RWPE1 (cell line): ENCODE data around the gene CPNE1.

Experiments
- CTCF ChIA-PET: fragments of 350-600 bp; sonication (Branson Sonifier 250); formaldehyde crosslinking; extraction: SDS; loops from one replicate; lab custom pipeline; 2021; lab: Yijun Ruan, JAX
- POLR2A ChIA-PET: fragments of 400-600 bp; formaldehyde crosslinking; extraction: SDS; loops from one replicate; lab custom pipeline; 2020; ENCODE audit warnings: antibody characterized with exemption; ENCODE audit not compliant: low non-redundant PET; lab: Yijun Ruan, JAX
- DNase-seq: peaks from one replicate; pipeline ENCODE4 v3.0.0; 2012; ENCODE audit warnings: low spot score
- H3K27ac ChIP-seq: fragments of 450-650 bp; 2 replicates; pipeline ENCODE4 v1.5.1; 2017
- CTCF ChIP-seq: fragments of 450-650 bp; conservative IDR thresholded peaks from 2 replicates; pipeline ENCODE4 v1.5.1; 2017; ENCODE audit warnings: low read depth, mild to moderate bottlenecking

Gene CPNE1

DNA sequence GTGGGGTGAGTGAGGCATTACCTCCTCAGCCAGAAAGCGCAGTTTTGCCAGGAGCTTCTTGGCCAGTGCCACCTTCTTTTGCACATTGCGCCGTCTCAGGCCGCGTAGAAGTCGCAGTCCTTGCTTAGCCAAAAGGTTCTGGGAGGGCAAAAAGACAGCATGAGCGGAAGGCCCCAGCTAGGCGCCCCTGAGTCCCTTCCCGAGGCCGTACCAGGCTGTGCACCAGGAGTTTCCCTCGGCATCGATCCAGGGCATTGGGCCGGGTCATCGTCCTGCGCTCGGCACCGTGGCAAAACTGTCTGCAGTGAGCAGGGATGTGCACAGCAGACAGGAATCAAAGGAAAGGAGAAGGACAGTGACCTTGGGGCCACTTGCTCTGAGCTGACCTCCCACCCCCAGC, 69.2 kb downstream of the CPNE1 start:
- TF ChIP-seq CTCF = no peak
- CTCF ChIA-PET = interaction anchor here (0.6 to 1.1 kb wide), 5 partner anchors 9 to 99 kb away, joined by 3 to 7 read pairs (median 3); no protein-coding TSS in a partner anchor
- no peak for DNase-seq
- POLR2A ChIA-PET = no interaction called here
- no peak overlapping the region for H3K27ac ChIP-seq

DNA sequence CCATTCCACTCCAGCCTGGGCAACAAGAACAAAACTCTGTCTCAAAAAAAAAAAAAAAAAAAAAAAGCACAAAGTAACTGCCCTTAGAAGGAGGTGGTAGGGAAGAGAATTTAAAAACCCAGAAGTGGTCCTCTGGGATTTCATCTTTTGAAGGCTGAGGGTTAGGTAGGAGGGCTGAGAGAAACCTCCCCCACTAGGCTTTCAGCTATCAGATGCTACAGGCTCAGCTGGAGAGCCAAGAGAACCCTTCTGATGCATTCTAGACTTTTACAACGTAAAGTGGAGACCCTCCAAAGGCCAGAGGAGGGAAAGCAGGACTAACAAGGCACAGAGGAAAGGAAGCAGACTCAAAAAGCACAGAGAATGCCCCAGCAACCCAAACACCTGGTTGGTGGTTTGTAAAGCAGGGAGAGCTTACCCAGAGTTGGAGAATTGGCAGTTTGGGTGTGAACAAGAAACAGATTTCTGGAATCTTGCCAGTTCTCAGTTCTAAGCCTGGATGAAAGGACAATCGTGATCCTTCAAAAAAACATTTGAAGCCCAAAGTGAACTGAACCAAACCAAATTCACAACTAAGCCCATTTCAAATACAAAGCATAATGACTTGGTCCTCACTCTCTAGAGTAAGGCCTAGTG, 72.2 kb downstream of the CPNE1 start:
- TF ChIP-seq CTCF = no peak
- no peak for DNase-seq
- CTCF ChIA-PET = interaction anchor here (1.0 to 1.1 kb wide), 2 partner anchors 13 to 15 kb away, joined by 3 read pairs; no protein-coding TSS in a partner anchor
- H3K27ac ChIP-seq = no peak overlapping the region
- POLR2A ChIA-PET = no interaction called here

- TF ChIP-seq CTCF = no peak
- H3K27ac ChIP-seq = no peak overlapping the region
- no peak for DNase-seq
- POLR2A ChIA-PET = interaction anchor here (0.6 to 0.7 kb wide), 2 partner anchors 76 to 317 kb away, joined by 4 to 5 read pairs; no protein-coding TSS in a partner anchor
- CTCF ChIA-PET = interaction anchor here (0.6 to 1.1 kb wide), 4 partner anchors 15 to 723 kb away, joined by 3 to 6 read pairs (median 4); no protein-coding TSS in a partner anchor
Observed at GRCh38 chr20:35588397-35588796, 76.3 kb downstream of the CPNE1 start.

DNA sequence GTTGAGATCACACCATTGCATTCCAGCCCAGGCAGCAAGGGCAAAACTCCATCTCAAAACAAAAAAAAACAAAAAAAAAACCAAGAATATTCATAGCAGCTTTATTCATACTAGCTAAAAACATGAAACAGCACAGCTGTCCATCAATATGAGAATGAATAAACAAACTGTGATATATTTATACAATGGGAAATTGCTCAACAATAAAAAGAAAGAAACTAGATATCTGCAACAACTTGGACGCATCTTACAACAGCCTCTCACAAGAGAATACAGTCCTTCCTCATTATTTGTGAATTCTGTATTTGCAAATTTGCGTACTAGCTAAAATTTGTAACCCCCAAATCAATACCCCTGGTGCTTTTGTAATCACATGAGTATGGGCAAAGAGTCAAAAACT, 77.3 kb downstream of the CPNE1 start:
- POLR2A ChIA-PET = interaction anchor here (0.6 kb wide), 1 partner anchor 18 kb away, joined by 4 read pairs; no protein-coding TSS in a partner anchor

DNA sequence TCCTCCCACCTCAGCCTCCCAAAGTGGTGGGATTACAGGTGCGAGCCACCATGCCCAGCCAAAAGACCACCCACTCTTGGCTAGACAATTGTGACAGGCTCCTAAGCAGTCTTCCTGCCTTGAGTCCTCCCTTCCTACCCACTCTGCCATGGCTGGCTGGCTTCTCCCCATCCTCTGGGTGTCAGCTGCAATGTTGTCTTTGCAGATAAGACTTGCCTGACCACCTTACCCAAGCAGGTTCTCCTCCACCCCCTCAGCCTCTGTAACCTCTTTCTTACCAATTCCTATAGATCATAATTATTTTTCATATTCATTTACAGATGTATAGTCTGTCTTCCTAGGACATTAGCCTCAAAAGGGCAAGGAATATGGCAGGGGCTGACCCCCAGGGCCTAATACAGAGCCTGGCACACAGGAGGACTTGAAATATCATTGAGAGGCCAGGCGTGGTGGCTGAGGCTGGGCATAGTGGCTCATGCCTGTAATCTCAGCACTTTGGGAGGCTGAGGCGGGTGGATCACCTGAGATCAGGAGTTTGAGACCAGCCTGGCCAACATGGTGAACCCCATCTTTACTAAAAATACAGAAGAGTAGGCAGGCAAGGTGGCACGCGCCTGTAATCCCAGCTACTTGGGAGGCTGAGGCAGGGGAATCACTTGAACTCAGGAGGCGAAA, 77.8 kb downstream of the CPNE1 start:
- H3K27ac ChIP-seq = no peak overlapping the region
- TF ChIP-seq CTCF = no peak
- no peak for DNase-seq
- ChIA-PET POLR2A (interaction anchor here (0.6 kb wide), 1 partner anchor 19 kb away, joined by 4 read pairs; no protein-coding TSS in a partner anchor), CTCF (interaction anchor here (0.7 kb wide), 1 partner anchor 333 kb away, joined by 3 read pairs; no protein-coding TSS in a partner anchor)

More for the DNA sequence above, 77.3 kb downstream of the CPNE1 start:
- H3K27ac ChIP-seq = no peak overlapping the region
- CTCF ChIA-PET = interaction anchor here (0.6 to 1.1 kb wide), 3 partner anchors 17 to 334 kb away, joined by 3 to 6 read pairs (median 3); no protein-coding TSS in a partner anchor
- no peak for DNase-seq
- no peak for TF ChIP-seq CTCF
